Hematopoietic multipotent progenitor cell treated with erythropoietin and hydrocortisone succinate and interleukin-3 and kit ligand, for 8 days (in vitro differentiated cells): ENCODE data around the gene CLPX.
"Not testable (repeated sequence)": the region's sequence is repeated elsewhere in the genome, so short reads cannot be mapped to it uniquely, and the experiment has no call there.

ENCODE experiments used
- DNase-seq: peaks from one replicate; pipeline ENCODE4 v3.0.0-alpha.2; 2015

Gene CLPX

DNA sequence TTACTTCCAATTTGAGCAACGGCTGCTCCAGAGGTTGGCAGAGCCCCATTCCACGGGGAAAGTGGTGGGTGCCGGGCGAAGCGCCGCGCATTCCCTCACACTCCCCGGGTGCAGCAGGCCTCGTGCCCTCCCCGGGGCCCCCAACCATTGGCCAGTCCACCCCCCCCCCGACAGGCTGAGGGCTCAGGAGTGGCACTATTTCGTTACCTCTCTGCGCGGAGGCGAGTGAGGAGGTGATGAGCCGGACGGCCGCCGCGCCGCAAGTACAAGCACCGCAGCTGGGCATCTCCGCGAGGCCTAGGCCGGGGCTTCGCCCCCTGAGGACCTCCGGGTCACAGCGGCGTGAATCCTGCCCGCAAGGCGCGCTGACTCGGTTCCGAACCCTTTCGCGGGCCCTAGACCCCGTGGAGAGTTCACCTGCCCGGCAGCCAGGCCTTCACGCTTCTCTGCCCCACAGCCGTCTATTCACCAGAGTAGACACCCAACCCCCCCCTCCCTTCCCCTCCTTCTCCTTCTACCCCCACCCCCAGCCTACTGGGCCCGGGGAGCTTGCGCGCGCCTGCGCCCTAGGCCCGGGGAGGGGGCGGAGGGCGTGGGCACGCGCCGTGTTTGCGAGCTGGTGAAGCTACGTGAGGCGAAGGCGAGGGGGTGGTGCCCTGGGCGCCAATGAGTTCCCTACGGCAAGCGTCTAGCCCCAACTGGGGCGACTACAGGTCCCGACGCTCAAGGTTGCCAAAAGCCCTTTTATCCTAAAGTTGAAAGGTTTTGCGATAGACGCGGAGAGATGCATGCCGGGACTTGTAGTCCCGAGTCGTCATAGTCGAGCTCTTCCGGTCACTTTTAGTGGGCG is at the start of gene CLPX:
TSS of gene CLPX (minus strand) at position 475 of the 850 bp plus-strand sequence. CDS start at position 286, 189 bp downstream.
- peak; percentile 98 for DNase-seq

DNA sequence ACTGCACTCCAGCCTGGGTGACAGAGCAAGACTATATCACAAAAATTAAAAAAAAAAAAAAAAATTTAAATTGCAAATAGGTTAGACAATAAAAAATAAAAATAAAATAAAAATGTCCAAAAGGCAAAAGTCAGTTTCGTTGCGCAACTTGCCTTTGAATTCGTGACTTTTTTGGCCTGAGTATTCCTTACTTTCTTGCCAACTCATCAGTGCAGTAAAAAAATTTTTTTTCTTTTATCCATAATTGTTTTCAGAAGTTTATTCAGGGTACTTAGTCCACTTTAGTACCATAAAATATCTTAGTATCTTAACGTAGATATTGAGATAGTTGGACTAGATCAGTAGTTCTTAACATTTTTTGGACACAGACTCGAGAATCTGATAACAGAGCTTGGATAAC is 48.6 kb upstream of the CLPX start:
- no peak for DNase-seq

DNA sequence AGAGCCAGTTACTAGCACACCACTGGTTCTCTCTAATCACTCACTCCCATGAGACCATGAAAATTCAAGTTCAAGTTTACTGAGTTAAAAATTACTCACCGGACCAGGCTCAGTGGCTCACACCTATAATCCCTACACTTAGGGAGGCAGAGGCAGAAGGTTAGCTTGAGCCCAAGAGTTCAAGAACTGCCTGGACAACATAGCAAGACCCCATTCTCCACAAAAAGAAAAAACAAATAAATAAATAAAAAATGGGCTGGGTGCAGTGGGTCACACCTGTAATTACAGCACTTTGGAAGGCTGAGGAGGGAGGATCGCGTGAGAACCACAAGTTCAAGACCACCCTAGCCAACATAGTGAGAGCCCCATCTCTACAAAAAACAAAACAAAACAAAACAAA is 47.4 kb upstream of the CLPX start:
- no peak for DNase-seq

DNA sequence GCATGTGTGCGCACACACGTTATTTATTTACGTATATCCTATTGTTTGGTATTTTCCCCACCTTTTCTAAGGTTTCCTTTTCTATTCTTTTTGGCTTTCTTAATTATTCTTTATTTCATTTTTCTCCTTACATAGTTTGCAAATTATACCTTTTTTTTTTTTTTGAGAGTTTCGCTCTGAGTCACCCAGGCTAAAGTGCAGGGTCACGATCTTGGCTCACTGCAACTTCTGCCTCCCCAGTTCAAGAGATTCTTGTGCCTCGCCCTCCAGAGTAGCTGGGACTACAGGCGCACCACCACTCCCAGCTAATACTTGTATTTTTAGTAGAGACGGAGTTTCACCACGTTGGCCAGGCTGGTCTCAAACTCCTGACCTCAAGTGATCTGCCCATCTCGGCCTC is 46.2 kb upstream of the CLPX start:
- no peak for DNase-seq

DNA sequence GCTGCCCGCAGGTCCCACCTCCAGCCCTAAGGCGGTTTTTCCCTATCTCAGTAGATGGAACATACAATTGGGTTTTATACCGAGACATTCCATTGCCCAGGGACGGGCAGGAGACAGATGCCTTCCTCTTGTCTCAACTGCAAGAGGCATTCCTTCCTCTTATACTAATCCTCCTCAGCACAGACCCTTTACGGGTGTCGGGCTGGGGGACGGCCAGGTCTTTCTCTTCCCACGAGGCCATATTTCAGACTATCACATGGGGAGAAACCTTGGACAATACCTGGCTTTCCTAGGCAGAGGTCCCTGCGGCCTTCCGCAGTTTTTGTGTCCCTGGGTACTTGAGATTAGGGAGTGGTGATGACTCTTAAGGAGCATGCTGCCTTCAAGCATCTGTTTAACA is 41.8 kb upstream of the CLPX start:
- not testable (repeated sequence) for DNase-seq

DNA sequence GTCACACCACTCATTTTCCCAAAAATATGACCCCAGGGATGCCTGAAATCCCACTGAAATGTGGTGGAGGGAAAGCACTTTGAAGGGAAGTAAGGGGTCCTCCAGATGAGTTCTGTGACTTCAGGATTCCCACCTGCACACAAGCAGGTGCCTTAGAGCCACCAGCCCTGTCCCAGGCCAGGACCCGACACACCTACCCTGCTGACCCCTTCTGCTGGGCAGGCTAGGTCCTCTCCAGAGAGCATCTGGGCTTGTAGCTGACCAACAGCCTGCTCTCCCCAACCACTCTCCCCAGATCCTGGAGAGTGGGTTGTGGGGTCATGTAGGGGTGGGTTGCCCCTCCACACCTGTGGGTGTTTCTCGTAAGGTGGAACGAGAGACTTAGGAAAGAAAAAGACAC is 41.1 kb upstream of the CLPX start:
- no peak for DNase-seq

DNA sequence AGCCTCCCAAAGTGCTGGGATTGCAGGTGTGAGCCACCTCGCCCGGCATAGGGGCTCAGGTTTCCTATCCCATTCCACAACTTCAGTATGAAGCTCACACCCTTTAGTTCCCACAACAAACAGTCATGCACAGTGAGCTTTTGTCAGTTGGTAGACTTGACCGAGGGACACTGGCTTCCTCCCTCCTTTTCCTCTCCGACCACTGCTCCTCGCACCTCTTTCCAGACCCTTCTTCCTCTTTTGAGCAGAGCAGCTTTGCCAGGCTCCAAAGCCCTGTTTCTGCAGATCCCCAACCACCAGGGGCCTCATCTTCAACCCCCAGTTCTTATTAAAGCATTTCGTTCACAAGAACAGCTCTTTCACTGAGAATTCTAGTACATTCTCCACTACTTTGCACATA is 38.9 kb upstream of the CLPX start:
- DNase-seq, result no peak

DNA sequence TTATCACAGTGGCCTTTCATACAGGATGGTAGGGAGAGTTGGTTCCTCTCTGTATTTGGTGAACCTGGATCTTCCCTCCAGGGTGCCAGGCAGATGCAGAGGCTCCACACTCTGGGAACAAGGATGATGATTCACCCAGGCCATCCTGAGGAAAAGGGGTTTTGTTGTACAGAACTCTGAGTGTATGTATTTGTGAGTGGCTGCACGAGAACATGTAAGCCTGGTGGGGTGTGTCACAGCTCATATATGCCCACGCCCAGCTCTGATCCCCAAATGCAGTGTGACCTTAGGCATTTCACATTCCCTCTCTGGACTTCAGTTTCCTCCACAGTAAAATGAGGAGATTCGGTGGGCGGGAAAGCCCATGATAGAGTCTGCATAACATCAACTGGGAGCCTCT is 37.7 kb upstream of the CLPX start:
- no peak for DNase-seq

DNA sequence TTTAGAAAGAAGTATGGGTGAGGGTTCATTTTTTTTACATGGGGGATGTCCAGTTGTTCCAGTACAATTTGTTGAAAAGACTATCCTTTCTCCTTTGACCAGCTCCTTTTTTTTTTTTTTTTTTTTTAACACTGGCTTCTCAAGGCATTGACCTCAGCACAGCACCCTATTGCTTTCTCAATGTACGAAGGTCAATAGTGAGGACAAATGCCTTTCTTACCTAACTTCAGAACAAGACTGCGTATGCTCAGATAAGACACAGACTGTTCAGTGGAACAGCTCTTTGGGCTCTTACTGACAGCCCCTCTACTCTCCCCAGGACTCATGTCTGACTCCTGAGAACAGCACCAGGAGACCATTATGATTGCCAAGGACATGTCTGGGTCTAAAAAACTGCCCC is 36.6 kb upstream of the CLPX start:
- no peak for DNase-seq

DNA sequence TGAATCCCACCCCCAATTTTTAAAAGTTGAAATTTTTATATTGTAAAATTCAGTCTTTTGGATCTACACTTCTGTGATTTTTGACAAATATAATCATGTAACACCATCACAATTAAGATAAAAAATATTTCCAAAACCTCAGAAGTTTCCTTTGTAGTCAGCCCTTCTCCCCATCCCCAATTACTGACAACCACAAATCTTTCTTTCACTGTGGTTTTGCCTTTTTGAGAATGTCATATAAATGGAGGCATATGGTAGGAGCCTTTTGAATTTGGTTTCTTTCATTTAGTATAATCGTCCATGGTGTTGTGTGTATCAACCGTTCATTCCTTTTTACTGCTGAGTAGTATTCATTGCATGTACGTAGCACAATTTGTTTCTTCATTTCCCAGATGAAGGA is 34.0 kb upstream of the CLPX start:
- no peak for DNase-seq

DNA sequence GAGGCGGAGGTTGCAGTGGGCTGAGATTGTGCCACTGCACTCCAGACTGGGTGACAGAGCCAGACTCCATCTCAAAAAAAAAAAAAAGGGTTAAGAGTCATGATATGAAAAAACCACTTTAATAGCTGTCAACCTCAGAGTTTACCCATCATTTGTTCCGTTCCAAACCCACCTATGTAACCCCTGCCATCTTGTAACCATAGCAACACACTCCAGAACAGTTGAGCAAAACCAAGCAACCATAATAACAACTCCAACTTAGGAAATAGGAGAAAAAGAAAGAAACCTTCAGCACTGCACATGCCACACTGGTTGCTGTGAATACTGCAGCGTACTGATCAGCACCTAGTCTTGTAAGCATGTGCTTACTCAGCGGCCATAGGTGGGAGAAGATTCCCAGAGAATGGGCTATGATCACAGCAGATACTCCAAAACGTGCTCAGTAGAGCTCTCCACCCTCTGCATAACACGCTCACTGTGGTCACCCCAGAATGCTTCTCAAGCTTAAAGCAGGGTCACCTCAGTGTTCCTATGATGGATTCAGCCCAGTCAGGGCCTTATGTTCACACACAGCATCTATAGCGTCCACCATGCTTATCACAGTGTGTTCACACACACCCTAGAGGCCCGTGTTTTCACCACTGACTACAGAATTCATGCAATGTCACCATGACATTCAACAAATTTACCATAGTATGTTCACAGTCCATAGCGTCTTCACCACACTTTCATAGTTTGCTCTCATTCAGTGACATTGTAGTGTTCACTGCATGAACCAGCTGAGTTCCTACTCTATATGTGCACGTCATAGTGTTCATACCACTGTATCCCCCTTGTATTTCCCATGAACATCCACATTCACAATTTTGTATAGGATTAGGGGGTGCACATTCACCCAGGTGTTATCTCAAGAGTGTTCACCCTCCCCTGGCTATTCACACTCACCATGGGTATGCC is 32.7 kb upstream of the CLPX start:
- DNase-seq, result peak; percentile 6

DNA sequence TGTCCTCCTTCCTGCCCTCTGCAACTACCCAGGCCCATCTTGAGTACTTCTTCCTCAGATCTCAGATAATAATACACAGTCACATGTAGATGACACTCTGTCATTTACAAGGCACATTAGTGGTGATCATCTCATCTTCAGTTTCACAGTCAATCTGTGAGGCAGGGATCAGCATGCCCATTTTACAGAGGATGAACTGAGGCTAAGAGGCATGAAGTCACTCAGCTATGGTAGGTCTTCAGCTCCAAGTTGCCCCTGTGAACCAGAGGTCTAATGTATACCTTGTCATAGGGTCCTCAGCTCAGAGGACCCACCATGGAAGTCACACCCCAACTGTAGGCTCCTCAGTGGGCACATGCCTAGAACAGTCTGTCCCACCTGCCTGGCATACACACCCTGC is 30.4 kb upstream of the CLPX start:
- DNase-seq, result no peak

DNA sequence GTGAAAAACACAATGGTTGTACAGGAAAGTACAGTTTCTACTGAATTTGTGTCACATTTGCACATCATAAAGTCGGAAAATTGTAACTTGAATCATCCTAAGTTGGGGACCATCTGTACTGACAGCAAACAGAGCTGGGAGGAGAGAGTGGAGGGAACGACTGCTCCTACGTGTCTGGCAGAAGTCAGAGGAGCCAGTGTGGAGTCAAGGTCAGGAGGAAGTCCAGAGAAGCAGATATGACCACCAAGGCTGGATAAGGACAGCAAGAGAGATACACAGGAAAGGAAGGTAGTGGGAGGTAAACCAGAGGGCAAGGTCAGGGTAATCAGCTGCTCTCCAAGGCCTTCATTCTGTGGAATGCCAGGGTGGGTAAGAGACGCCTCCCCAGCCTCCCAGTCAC is 28.9 kb upstream of the CLPX start:
- DNase-seq, result no peak

DNA sequence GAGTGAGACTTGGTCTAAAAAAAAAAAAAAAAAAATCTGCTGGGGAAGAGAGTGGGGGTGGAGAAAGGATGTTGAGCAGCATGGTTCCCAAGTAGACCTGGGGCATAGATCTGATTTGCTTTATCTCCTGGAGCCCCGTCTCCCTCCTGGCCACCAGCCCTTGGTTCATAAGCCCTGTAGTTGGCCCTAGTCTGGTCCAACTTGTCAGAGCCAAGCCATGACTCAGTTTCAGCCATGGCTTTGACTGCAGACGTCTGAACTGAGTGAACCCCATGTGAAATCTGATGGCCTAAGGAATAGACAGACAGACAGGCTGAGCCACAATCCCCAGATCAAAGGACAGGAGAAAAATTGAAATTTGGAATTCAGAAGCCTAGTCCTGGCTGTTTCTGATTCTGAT is 28.1 kb upstream of the CLPX start:
- DNase-seq, result no peak

DNA sequence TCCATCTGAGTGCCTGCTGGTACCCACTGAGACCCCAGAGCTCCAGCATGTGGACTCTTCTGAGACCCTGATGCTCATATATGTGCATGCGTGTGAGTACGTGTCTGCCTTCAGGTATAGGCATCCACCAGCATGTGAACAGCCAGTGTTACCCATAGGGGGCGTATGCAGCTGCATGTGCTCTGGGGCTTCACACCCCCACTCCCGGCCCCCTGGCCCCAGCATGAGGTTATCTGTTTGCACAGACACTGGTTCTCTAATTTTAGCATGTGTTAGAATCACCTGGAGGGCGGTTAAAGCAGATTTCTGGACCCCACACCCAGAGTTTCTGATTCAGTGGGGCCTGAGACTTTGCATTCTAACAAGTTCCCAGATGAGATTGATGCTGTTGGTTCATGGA is 27.0 kb upstream of the CLPX start:
- DNase-seq, result peak; percentile 49

DNA sequence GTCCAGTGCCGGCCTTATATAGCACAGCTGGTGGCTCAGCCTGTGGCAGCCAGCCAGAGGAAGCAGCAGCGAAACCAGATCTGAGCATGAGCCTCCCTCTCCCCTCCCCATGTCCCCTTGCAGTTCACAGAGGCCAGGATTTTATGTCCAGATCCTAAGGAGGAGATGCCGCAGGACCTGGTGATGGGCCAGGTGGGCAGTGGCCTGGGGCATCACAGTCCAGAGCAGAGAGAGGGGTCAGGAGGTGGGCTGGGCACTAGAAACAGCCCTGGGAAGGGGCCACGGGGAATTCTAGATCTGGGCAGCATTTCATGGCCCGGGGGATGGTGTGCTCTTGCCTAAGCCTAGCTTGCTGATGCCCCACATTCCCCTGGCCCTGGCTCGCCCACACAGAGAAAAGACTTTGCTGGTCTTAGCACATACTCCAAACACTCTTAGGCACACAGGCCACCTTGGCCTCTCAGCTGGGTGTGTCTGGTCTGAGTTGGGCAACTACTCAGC is 26.4 kb upstream of the CLPX start:
- no peak for DNase-seq

DNA sequence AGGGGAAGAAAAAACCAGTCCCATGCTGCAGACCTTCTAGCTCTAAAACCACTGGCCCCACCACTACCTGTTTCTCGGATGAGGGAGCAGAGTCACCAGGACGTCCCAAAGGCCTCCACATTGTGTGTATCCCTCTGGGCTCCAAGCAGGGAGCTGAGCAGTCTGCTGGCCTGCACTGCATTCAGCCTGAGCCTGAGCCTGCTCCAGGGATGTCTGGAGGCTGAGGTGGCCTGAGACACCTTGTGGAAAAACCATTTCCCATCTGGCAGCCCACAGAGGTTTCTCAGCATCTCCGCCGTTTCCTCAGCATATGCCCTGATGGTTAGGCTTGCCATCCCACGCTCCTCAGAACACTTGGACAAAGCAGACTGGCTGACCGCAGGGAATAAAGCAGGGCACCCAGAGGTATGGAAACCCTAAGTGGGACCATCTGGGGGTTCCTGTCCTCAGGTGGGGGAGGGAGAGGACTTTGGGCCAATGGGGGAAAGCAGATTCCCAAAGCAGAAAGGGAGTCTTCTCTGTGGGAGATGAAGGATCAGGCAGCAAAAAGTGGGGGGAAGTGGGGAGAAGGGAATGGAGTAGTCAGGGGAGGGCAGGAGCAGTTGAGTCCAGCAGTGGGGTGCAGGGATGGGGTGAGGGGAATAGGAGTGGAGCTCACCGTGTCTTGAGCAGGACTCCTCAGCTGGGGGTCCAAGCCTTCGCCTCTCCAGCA is 25.8 kb upstream of the CLPX start, which contains the start of gene CILP:
TSS of gene CILP (minus strand) at position 704 of the 712 bp plus-strand sequence. CDS start 1,718 bp downstream, outside the sequence.
- no peak for DNase-seq

DNA sequence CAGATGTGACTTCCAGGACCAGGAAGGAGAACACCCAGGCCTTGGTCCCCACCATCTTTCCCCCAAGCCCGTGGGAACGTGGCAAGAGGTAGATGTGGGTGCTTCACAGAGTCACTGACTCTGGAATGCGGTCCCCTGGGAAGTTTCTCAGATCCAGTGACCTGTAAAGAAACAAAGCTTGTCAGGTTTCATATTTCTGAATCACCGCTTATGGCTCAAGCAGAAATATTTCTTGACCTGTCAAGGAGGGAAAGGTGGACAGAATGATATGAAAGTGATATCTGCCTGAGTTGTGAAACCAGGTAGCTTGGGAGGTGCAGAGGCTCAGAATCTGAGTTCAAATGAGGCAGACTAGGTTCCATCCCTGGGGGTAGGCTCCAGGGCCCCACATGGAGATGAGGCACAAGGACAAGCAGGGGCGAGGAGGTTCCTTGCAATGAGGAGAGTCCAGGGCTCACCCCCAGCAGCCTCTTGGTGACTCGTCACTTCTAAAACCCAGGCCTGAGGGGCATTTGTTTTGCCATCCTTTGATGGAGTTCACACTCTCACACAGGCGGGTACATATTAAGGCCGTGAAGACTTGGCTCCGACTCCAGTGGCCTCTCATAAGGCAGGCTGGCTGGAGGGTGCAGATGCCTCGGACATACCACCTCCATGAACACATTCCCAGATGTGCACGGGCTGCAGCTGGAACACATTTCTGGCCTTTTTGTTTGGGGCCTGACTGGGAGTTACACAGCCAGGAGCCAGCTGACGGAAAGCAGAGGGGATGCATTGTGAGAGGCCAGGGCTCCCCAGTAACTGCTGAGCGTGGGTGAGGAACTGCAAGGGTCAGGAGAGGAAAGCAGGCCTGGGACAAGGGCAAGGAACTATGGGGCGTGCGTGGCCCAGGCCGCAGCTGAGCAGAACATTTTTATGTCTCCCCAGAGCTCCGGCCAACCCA is 24.8 kb upstream of the CLPX start:
- DNase-seq, result no peak

DNA sequence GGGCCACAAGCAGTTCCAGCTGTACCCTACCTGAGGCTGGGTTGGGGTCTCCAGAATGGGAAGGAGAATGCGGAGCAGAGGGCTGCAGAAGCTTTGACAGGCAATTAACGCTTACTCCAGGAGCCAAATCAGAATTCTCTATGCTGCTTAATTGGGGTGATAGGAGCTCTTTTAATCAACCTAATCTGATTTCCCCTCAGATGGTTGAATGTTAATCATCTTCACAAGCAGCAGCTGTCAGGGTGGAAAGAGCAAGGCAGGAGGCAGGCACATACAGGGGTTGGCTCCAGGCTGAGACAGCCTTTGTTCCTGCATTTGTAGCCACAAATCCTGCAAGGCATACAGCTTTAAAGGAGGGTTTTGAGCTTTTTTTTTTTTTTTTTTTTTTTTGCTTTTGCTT is 23.5 kb upstream of the CLPX start:
- DNase-seq, result no peak

DNA sequence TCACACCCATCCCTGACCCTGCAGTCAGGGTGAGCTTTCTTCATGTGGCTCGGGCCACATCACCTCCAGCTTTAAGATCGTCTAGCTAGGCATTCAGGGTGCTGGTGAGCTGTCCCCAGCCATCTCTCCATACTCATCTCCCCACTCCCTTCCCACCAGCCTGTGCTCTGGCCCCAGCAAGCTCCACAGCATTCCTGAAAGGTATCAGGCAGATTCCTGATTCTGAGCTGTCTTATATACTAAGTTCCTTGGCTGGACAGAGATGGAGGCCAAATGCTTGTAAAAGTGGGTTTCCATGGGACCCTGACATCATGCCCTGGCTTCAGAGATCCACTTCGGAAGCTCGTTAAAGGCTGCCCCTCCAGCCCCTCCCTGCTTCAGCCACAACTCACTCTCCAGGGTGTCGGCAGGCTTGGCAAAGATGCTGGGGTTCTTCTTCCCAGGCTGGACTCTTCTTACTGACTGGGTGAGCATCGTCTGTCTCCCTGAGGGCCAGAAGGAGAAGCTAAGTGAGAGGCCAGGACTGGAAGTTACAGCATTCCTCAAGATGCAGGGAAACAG is 22.2 kb upstream of the CLPX start:
- no peak for DNase-seq

DNA sequence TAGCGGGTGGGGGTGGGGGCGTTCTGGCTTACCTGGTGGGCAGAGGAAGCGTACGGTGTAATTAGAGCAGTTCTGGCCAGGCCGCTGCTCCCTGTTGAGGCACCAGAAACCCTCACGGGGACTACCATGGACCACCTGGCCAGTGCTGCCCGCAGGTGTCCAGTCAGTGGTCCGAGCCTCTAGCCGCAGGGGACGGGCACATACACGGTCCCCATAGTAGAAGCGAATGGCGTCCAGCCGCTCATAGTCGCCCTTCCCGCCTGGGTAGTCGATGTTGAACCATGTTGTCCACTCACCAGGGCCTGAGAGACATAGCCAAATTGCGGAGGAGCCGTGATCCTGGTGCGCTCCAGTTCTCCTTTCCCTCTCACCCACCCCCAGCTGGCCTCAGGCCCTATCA is 21.6 kb upstream of the CLPX start:
- DNase-seq, result no peak
